Thyroid gland (tissue), 4 donors: ENCODE data around the gene TSHZ1.

Experiments used
- POLR2A ChIP-seq, 2 donors: fragments of 450-650 bp; IDR thresholded peaks; one replicate each; pipeline ENCODE4 v1.6.1; 2017; ENCODE audit warnings: antibody characterized with exemption in 2 of 2, mild to moderate bottlenecking in 2 of 2, moderate library complexity in 1 of 2
- TF ChIP-seq, protein P1 (sequence below), 6 experiments: fragments of 200-600 bp in 3 of 6; fragments of 450-650 bp in 3 of 6; sonication (generic) in 3 of 6; IDR thresholded peaks; one replicate each; pipeline ENCODE4 v1.5.1; 2016 to 2019; ENCODE audit warnings: antibody characterized with exemption in 6 of 6, mild to moderate bottlenecking in 2 of 6, inconsistent platforms in 1 of 6, moderate library complexity in 1 of 6

DNA sequence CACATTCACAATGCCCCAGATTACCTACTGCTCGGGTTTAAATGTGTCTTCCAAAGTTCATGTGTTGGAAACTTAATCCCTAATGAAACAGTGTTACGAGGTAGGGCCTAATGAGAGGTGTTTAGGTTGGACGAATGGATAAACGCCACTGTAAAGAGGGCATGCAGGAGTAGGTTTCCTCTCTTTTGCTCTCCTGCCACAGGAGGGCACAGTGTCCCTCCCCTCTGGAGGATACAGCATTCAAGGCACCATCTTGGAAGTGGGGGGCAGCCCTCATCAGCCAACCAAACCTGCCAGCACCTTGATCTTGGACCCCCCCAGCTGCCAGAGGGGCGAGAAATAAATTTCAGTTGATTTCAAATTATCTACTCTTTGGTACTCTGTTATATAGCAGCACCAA, 103.5 kb downstream of the TSHZ1 start:
- TF ChIP-seq, protein P1, sequence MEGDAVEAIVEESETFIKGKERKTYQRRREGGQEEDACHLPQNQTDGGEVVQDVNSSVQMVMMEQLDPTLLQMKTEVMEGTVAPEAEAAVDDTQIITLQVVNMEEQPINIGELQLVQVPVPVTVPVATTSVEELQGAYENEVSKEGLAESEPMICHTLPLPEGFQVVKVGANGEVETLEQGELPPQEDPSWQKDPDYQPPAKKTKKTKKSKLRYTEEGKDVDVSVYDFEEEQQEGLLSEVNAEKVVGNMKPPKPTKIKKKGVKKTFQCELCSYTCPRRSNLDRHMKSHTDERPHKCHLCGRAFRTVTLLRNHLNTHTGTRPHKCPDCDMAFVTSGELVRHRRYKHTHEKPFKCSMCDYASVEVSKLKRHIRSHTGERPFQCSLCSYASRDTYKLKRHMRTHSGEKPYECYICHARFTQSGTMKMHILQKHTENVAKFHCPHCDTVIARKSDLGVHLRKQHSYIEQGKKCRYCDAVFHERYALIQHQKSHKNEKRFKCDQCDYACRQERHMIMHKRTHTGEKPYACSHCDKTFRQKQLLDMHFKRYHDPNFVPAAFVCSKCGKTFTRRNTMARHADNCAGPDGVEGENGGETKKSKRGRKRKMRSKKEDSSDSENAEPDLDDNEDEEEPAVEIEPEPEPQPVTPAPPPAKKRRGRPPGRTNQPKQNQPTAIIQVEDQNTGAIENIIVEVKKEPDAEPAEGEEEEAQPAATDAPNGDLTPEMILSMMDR (IDR thresholded peaks at IDR 0.05) = no peak
- TF ChIP-seq POLR2A (IDR thresholded peaks at IDR 0.05) = no peak
